ENCODE results near the gene PPP1R15A. TPM values are rescaled to one million over a fixed set of nuclear protein-coding genes. Genes with fewer than 3 reads are reported as not detected.

Gene PPP1R15A
- total and polyA plus RNA-seq, 2 donors (not counting 3 experiments of a cell fraction or from before 2014, with no cell fraction given) = 42.3 to 67.4 TPM

DNA sequence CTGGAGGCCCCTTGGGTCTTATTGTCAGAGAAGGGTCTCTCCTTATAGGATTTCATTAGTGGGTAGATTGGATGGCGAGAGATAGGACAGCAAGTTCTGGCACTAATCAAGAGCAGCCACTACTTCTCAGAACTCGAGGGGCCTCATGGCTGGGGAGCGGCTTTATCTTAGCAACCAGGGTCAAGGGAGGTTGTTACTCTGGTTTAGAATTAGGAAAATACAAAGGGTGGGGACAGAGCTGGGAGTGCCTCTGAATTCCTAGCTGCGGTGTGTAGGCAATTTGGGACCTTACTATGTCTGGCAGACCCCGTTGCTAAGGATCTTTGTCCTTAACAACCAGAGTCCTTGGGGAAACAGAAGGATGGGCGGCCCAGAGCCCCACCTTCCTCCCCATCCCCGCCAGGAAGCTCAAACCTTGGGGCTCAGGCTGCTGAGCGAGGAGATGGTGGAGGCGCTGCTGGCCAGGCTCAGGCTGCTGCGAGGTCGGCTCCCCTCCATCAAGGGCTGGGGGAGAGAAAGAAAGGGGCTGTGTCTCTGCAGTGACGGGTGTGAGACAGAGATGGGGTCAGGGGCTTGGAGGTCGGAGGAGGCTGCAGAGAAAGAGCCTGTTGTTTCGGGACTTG, 5.0 kb upstream of the PPP1R15A start:
- Histone ChIP-seq H2AFZ (ENCODE audit: low read depth, low read length) (no peak overlapping the region), H3K36me3 (ENCODE audit: control insufficient read depth in 2 of 2, extremely low read depth in 1 of 2, insufficient read depth in 2 of 2, low read length in 2 of 2) (no peaks in the 10 kb centered on the region), H3K9me1 (replicated peaks; ENCODE audit: control insufficient read depth, extremely low read depth, insufficient read depth, low read length) (no peaks in the 10 kb centered on the region), H3K27ac (ENCODE audit: insufficient read depth, low read depth, low read length) (no peak overlapping the region), H3K79me2 (ENCODE audit: control insufficient read depth, insufficient read depth, low read length) (no peaks in the 10 kb centered on the region), H3K9ac (replicated peaks; ENCODE audit: extremely low read depth, insufficient read depth, low read length) (no peak overlapping the region), H3K9me3 (replicated peaks; ENCODE audit: control insufficient read depth, insufficient read depth, low read length) (no peaks in the 10 kb centered on the region), H3K4me1 (ENCODE audit: control insufficient read depth, extremely low read depth, insufficient read depth, low read length) (peaks cover 9% of the 10 kb centered on the region), H3K4me3 (replicated peaks in 1 of 3; ENCODE audit: insufficient read depth in 1 of 3, low read depth in 1 of 3, low read length in 3 of 3) (peak overlapping the region in 1 of 3 experiments; percentile 1), H3K27me3 (ENCODE audit: control insufficient read depth in 2 of 2, insufficient read depth in 2 of 2, low read length in 2 of 2) (no peaks in the 10 kb centered on the region), H3K4me2 (ENCODE audit: insufficient read depth, low read length) (peak overlapping the region; percentile 37), H4K20me1 (replicated peaks; ENCODE audit: control insufficient read depth, extremely low read depth, insufficient read depth, low read length) (no peaks in the 10 kb centered on the region)
- BruUV-seq (replicated peaks) = no TSS peak
- ChIA-PET POLR2A (no interaction called here), CTCF (interaction anchor here (2.1 to 2.6 kb wide), 2 partner anchors 25 to 72 kb away, joined by 7 to 9 read pairs; no protein-coding TSS in a partner anchor)
- DNase-seq (ENCODE audit: low read depth, low spot score) (no peak), FAIRE-seq (no peak)
- TF ChIP-seq FOS (IDR thresholded peaks at IDR 0.05; ENCODE audit: borderline replicate concordance, insufficient read depth, low read length) (no peak), POLR2AphosphoS5 (IDR thresholded peaks at IDR 0.05; ENCODE audit: insufficient read depth, low read depth, low read length) (no peak), JUN (IDR thresholded peaks at IDR 0.05; ENCODE audit: borderline replicate concordance, insufficient read depth, insufficient read length, low read depth) (no peak), GATA2 (IDR thresholded peaks at IDR 0.05; ENCODE audit: insufficient read depth, insufficient read length, low read depth, low read length) (no peak), POLR2A (IDR thresholded peaks at IDR 0.05; ENCODE audit: low read depth, low read length) (no peak), MYC (IDR thresholded peaks at IDR 0.05; ENCODE audit: low read depth, low read length) (no peak), EZH2 (IDR thresholded peaks at IDR 0.05; ENCODE audit: borderline replicate concordance, low read depth, low read length, severe bottlenecking) (no peak)
- TF ChIP-seq, protein P1, sequence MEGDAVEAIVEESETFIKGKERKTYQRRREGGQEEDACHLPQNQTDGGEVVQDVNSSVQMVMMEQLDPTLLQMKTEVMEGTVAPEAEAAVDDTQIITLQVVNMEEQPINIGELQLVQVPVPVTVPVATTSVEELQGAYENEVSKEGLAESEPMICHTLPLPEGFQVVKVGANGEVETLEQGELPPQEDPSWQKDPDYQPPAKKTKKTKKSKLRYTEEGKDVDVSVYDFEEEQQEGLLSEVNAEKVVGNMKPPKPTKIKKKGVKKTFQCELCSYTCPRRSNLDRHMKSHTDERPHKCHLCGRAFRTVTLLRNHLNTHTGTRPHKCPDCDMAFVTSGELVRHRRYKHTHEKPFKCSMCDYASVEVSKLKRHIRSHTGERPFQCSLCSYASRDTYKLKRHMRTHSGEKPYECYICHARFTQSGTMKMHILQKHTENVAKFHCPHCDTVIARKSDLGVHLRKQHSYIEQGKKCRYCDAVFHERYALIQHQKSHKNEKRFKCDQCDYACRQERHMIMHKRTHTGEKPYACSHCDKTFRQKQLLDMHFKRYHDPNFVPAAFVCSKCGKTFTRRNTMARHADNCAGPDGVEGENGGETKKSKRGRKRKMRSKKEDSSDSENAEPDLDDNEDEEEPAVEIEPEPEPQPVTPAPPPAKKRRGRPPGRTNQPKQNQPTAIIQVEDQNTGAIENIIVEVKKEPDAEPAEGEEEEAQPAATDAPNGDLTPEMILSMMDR (IDR thresholded peaks at IDR 0.05; ENCODE audit: extremely low read depth in 1 of 2, insufficient read depth in 1 of 2, low read depth in 1 of 2, low read length in 2 of 2) = no peak
- TF ChIP-seq, protein P2, sequence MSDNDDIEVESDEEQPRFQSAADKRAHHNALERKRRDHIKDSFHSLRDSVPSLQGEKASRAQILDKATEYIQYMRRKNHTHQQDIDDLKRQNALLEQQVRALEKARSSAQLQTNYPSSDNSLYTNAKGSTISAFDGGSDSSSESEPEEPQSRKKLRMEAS (IDR thresholded peaks at IDR 0.05; ENCODE audit: insufficient read depth, insufficient read length) = no peak
- dilution Hi-C loops (cut with MboI; ENCODE audit: extremely low pct_ligation_motif_present, low sequenced_read_pairs) = no loop called here
- intact Hi-C loops (cut with micrococcal nuclease) = no loop called here

Measured in endothelial cell of umbilical vein (primary cell).